Kidney epithelial cell (primary cell): Measurements from ENCODE around the gene EPAS1. TPM values are rescaled to one million over a fixed set of nuclear protein-coding genes. Genes with fewer than 3 reads are reported as not detected.

Experiments
- DNase-seq: peaks from one replicate; pipeline ENCODE4 v3.0.0-alpha.2; 2010; ENCODE audit warnings: low read depth
- H3K27me3 ChIP-seq: 2 replicates; pipeline ENCODE4 v1.6.0; 2011; ENCODE audit warnings: low read length; ENCODE audit not compliant: control insufficient read depth, insufficient read depth
- H3K36me3 ChIP-seq: 2 replicates; pipeline ENCODE4 v1.5.1; 2011; ENCODE audit warnings: low read length; ENCODE audit not compliant: control insufficient read depth, insufficient read depth
- H3K4me3 ChIP-seq: 2 replicates; pipeline ENCODE4 v1.5.1; 2011; ENCODE audit warnings: low read depth, mild to moderate bottlenecking, control low read depth, low read length
- total RNA-seq: library from RNA; depleted of rRNA; stranded (reverse); fragments of >200 nt; gene quantifications from 2 replicates; pipeline ENCODE4 v1.2.3, GENCODE V29; 2015
- TF ChIP-seq, protein P1 (sequence below): IDR thresholded peaks from 2 replicates; pipeline ENCODE4 v1.5.1; 2011; ENCODE audit warnings: mild to moderate bottlenecking, moderate library complexity, low read length, control low read depth, inconsistent platforms; ENCODE audit not compliant: insufficient read depth, poor library complexity, severe bottlenecking

EPAS1 gene
- total RNA-seq, 1 donor from 2014 or later: 94.3 TPM

DNA sequence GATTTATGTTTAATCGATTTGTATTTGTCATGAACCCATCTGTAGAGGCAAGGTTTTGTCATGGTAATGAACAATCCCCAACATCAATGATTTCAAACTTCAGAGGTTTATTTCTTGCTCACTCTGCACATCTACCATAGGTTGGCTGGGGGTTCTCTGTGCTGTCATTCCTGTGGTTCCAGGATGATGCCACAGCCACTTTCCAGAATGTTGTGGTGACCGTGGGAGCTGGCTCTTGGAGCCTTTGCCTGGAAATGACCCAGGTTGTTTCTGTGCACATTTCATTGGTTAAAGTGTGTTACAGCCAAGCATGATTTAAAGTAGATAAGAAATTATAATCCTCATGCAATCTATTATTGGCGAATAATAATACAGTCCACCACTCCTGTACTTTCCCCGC is 28.2 kb upstream of the EPAS1 start:
- Histone ChIP-seq H3K27me3 (no peaks in the 10 kb centered on the region), H3K4me3 (no peak overlapping the region), H3K36me3 (no peaks in the 10 kb centered on the region)
- DNase-seq: no peak
- TF ChIP-seq, protein P1, sequence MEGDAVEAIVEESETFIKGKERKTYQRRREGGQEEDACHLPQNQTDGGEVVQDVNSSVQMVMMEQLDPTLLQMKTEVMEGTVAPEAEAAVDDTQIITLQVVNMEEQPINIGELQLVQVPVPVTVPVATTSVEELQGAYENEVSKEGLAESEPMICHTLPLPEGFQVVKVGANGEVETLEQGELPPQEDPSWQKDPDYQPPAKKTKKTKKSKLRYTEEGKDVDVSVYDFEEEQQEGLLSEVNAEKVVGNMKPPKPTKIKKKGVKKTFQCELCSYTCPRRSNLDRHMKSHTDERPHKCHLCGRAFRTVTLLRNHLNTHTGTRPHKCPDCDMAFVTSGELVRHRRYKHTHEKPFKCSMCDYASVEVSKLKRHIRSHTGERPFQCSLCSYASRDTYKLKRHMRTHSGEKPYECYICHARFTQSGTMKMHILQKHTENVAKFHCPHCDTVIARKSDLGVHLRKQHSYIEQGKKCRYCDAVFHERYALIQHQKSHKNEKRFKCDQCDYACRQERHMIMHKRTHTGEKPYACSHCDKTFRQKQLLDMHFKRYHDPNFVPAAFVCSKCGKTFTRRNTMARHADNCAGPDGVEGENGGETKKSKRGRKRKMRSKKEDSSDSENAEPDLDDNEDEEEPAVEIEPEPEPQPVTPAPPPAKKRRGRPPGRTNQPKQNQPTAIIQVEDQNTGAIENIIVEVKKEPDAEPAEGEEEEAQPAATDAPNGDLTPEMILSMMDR: no peak

DNA sequence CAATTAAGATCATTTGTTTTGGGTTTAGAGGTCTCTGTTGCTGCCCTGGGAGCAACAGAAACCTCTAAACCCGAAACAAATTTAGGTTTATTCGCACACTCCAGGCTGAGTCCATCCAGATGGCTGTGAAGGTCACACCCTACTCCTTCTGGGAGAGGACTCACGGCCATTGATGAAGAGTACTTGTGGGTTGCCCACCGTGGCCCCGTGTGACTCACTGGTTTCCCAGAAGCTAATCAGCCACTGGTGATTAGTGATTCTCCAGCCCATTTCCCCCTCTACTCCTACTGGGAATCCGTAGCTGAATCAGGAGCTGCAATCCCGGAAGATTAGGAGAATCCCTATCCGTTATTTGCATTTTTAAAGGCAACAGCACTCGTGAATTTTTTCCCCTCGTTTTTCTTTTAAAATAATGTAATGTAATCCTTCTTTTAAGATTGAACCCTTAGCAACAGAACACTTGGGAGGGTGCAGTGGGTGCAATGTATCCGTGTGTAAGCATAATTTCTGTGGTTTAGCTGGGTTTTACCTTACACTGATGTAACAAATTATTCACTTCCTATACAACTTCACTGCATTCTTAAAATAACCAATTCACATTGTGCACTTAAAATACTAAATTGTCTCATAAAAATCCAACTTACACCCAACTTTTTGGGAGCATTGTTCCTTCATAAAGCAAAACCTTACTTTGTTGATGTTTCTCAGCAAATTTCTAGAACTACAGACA is 27.5 kb upstream of the EPAS1 start:
- TF ChIP-seq, protein P1: no peak
- Histone ChIP-seq H3K4me3 (no peak overlapping the region), H3K36me3 (no peaks in the 10 kb centered on the region), H3K27me3 (no peaks in the 10 kb centered on the region)
- no peak for DNase-seq

DNA sequence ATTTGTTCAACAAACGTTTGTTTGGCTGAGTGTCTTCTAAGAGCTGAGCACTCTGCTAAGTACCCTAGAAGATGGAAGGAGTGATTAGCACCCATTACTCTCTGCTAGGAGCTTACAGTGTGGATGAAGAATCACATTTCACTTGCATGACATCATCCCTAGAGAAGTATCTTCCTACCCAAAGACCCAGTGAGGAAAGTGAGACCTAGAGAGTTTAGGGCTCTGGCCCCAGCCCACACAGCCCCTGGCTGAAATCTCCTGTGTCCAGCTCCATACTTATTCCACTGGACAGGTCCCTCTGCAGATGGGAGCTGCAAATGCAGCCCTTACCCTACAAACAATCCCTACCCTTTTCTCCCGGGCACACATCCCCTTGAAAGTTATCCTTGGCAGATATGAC is 26.8 kb upstream of the EPAS1 start:
- Histone ChIP-seq H3K27me3 (no peaks in the 10 kb centered on the region), H3K36me3 (no peaks in the 10 kb centered on the region), H3K4me3 (no peak overlapping the region)
- TF ChIP-seq, protein P1: no peak
- DNase-seq: peak; percentile 12

DNA sequence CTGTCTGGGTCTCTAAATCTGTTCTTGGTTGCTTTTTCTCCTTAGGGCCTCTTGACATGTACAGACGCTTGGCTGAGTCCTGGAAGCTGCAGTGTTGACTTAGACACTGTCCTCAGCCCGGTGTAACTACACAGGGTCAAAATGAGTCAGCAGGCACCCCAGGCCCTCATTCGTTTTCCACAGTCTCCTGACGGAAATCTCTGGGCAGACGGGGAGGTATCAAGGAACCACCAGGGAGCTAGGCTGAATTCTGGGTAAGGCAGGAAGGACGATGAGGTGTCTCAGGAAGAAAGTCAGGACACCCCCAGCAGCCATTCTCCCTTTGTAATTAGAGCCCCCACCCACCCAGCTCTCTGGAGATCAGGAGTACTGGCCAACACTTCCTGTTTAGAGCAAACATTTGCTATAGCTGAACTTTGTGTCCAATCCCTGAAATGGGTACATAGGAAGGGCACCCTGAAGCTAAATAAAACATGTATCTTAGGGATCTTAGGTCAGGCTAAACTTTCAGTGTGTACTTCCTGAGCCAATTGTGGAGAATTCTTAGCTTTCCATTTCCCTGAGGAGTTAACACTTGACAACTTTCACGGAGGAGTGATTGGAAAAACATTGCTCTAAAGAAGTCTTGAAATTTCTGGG is 23.9 kb upstream of the EPAS1 start:
- DNase-seq: no peak
- TF ChIP-seq, protein P1: no peak
- Histone ChIP-seq H3K4me3 (no peak overlapping the region), H3K27me3 (no peaks in the 10 kb centered on the region), H3K36me3 (no peaks in the 10 kb centered on the region)

DNA sequence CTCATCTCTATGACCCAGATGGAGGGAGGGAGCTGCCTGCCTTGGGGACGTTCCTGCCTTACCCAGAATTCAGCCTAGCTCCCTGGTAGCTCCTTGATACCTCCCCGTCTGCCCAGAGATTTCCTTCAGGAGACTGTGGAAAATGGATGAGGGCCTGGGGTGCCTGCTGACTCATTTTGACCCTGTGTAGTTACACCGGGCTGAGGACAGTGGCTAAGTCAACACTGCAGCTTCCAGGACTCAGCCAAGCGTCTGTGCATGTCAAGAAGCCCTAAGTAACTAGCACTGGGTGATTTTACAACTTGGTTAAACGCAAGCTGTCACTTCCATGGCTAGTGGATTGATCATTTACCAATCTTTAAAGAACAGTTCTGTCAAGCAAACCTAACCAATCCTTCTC is 23.3 kb upstream of the EPAS1 start:
- Histone ChIP-seq H3K27me3 (no peaks in the 10 kb centered on the region), H3K4me3 (no peak overlapping the region), H3K36me3 (no peaks in the 10 kb centered on the region)
- TF ChIP-seq, protein P1: no peak
- DNase-seq: no peak
